Smooth muscle cell (in vitro differentiated cells): ENCODE results near the gene ATG4C. TPM values are rescaled to one million over a fixed set of nuclear protein-coding genes. Genes with fewer than 3 reads are reported as not detected.

Experiments
- DNase-seq: peaks from one replicate; lab custom pipeline; 2025; ENCODE audit not compliant: unreplicated experiment; lab: John Stamatoyannopoulos, UW
- H2AFZ ChIP-seq: fragments of 200-600 bp; sonication (generic); 2 replicates; pipeline ENCODE4 v1.6.0; 2016; ENCODE audit warnings: antibody characterized with exemption, low read depth, mild to moderate bottlenecking
- H3F3A ChIP-seq: fragments of 200-600 bp; sonication (generic); 2 replicates; pipeline ENCODE4 v1.6.0; 2017; ENCODE audit warnings: antibody characterized with exemption, low read depth
- H3K27ac ChIP-seq: fragments of 200-600 bp; sonication (generic); 2 replicates; pipeline ENCODE4 v1.5.1; 2016; ENCODE audit warnings: low read depth, mild to moderate bottlenecking
- H3K27me3 ChIP-seq: fragments of 200-600 bp; sonication (generic); 2 replicates; pipeline ENCODE4 v1.6.1; 2016; ENCODE audit warnings: low read depth, mild to moderate bottlenecking
- H3K36me3 ChIP-seq: fragments of 200-600 bp; sonication (generic); 2 replicates; pipeline ENCODE4 v1.5.1; 2016; ENCODE audit warnings: low read depth
- H3K4me1 ChIP-seq: fragments of 200-600 bp; sonication (generic); 2 replicates; pipeline ENCODE4 v1.5.1; 2016; ENCODE audit warnings: low read depth
- H3K4me2 ChIP-seq: fragments of 200-600 bp; sonication (generic); 2 replicates; pipeline ENCODE4 v1.6.0; 2016; ENCODE audit warnings: mild to moderate bottlenecking
- H3K4me3 ChIP-seq: fragments of 200-600 bp; sonication (generic); 2 replicates; pipeline ENCODE4 v1.5.1; 2016; ENCODE audit warnings: mild to moderate bottlenecking
- H3K79me2 ChIP-seq: fragments of 200-600 bp; sonication (generic); 2 replicates; pipeline ENCODE4 v1.6.0; 2016; ENCODE audit warnings: low read depth, mild to moderate bottlenecking
- H3K9ac ChIP-seq: fragments of 200-600 bp; sonication (generic); 2 replicates; pipeline ENCODE4 v1.6.0; 2016; ENCODE audit warnings: low read depth
- H3K9me3 ChIP-seq: fragments of 200-600 bp; sonication (generic); replicated peaks from 2 replicates; pipeline ENCODE4 v1.5.1; 2016; ENCODE audit warnings: low read depth
- H4K20me1 ChIP-seq: fragments of 200-600 bp; sonication (generic); 2 replicates; pipeline ENCODE4 v1.6.0; 2016; ENCODE audit warnings: low read depth
- WGBS: methylation state at CpG from one replicate; pipeline ENCODE4 v1.1.7; 2016; ENCODE audit warnings: low lambda C conversion rate; 5-methylcytosine and 5-hydroxymethylcytosine counted together
- polyA plus RNA-seq: library from polyadenylated mRNA; unstranded; fragments of >200 nt; fragmentation: Nextera tagmentation; extraction: Ambion mirVana; gene quantifications from 2 replicates; pipeline ENCODE4 v1.2.1, GENCODE V29; 2016
- total RNA-seq: library from RNA; depleted of rRNA; stranded (reverse); fragments of >200 nt; gene quantifications from 2 replicates; pipeline ENCODE4 v1.2.3, GENCODE V29; 2014
- TF ChIP-seq, protein P1 (sequence below): fragments of 200-600 bp; sonication (generic); IDR thresholded peaks from 2 replicates; pipeline ENCODE4 v1.5.1; 2017; ENCODE audit warnings: borderline replicate concordance, mild to moderate bottlenecking, antibody characterized with exemption; ENCODE audit not compliant: insufficient read depth, poor library complexity, severe bottlenecking

The ATG4C gene
- total and polyA plus RNA-seq, 2 experiments from 2014 or later: 11.5 to 13.5 TPM

DNA sequence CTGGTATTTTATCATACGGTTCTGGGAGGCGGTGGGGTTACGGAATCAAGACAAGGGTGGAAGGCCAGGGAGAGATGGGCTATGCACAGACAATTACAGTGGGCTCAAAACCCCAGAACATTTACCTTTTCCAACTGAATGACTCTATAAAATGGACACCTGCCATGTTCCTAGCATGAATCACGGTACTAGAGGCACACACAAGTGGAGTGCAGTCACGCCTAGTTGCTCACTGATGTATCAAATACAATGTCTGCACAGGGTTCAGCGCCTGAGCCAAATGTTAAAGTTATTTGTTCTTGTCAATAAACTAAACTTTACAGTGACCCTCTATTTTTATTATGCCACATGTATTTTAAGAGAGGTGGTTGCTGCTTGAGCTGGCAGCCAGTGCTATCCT, 121.4 kb downstream of the ATG4C start:
- Histone ChIP-seq H2AFZ (no peak overlapping the region), H3K9ac (no peak overlapping the region), H3K36me3 (no peaks in the 10 kb centered on the region), H3K27ac (no peak overlapping the region), H3F3A (no peaks in the 10 kb centered on the region), H3K4me2 (no peak overlapping the region), H4K20me1 (no peaks in the 10 kb centered on the region), H3K9me3 (no peaks in the 10 kb centered on the region), H3K27me3 (no peaks in the 10 kb centered on the region), H3K4me3 (no peak overlapping the region), H3K79me2 (no peaks in the 10 kb centered on the region), H3K4me1 (no peaks in the 10 kb centered on the region)
- 97% methylated on average over 6 of the region's 6 CpGs for WGBS
- TF ChIP-seq, protein P1, sequence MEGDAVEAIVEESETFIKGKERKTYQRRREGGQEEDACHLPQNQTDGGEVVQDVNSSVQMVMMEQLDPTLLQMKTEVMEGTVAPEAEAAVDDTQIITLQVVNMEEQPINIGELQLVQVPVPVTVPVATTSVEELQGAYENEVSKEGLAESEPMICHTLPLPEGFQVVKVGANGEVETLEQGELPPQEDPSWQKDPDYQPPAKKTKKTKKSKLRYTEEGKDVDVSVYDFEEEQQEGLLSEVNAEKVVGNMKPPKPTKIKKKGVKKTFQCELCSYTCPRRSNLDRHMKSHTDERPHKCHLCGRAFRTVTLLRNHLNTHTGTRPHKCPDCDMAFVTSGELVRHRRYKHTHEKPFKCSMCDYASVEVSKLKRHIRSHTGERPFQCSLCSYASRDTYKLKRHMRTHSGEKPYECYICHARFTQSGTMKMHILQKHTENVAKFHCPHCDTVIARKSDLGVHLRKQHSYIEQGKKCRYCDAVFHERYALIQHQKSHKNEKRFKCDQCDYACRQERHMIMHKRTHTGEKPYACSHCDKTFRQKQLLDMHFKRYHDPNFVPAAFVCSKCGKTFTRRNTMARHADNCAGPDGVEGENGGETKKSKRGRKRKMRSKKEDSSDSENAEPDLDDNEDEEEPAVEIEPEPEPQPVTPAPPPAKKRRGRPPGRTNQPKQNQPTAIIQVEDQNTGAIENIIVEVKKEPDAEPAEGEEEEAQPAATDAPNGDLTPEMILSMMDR: no peak
- no peak for DNase-seq

DNA sequence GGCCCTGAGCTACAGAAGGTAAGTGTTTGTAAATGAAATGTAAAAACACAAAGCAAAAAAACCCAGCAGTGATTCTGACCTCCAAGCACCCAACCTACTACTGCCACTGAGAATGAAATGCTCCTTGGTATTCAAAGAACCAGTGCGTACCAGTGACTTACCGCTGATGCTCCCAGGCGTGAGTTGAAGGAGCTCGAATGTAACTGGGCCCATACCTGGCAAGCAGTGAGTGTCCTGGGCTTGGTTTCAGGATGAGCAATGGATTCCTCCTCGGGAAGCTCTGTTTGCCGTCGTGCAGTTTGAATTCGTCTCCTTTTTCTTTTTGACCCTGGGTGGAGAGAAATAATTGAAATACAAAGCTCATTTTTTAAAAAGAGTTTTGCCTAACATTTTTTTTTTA, 121.9 kb downstream of the ATG4C start:
- Histone ChIP-seq H3K27ac (no peak overlapping the region), H3K4me2 (no peak overlapping the region), H3K36me3 (no peaks in the 10 kb centered on the region), H4K20me1 (no peaks in the 10 kb centered on the region), H3K4me1 (no peaks in the 10 kb centered on the region), H3K27me3 (no peaks in the 10 kb centered on the region), H3K79me2 (no peaks in the 10 kb centered on the region), H3K9me3 (no peaks in the 10 kb centered on the region), H3K4me3 (no peak overlapping the region), H3F3A (no peaks in the 10 kb centered on the region), H3K9ac (no peak overlapping the region), H2AFZ (no peak overlapping the region)
- WGBS: 94% methylated on average over 8 of the region's 8 CpGs
- no peak for DNase-seq
- TF ChIP-seq, protein P1: no peak

DNA sequence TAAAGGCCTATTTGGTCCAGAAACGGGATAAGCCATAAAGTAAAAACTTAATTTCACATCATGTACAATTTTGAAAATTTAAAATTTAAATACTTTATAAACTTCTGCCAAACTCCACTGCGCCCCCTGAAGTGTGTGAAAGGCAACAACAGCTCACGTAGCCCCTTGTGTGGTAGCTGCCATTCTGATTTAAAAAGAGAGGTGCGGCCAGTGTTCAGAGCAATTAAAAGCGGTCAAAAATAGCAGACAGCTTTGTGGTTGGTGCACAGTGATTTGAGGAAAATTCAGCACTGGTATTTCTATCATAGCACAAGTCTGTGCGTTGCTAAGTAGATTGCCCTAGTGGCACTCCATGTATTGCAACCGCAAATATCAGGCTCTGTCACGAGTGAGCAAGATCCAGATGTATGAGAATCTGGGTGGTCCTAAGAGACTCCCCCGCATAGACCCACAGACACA, 122.5 kb downstream of the ATG4C start:
- TF ChIP-seq, protein P1: peak; percentile 49
- Histone ChIP-seq H3K9ac (no peak overlapping the region), H2AFZ (no peak overlapping the region), H3K79me2 (no peaks in the 10 kb centered on the region), H3K36me3 (no peaks in the 10 kb centered on the region), H3K27me3 (no peaks in the 10 kb centered on the region), H3K4me3 (no peak overlapping the region), H3K4me2 (no peak overlapping the region), H3K9me3 (no peaks in the 10 kb centered on the region), H3K4me1 (no peaks in the 10 kb centered on the region), H3K27ac (no peak overlapping the region), H3F3A (no peaks in the 10 kb centered on the region), H4K20me1 (no peaks in the 10 kb centered on the region)
- DNase-seq: no peak
- 47% methylated on average over 9 of the region's 9 CpGs for WGBS

DNA sequence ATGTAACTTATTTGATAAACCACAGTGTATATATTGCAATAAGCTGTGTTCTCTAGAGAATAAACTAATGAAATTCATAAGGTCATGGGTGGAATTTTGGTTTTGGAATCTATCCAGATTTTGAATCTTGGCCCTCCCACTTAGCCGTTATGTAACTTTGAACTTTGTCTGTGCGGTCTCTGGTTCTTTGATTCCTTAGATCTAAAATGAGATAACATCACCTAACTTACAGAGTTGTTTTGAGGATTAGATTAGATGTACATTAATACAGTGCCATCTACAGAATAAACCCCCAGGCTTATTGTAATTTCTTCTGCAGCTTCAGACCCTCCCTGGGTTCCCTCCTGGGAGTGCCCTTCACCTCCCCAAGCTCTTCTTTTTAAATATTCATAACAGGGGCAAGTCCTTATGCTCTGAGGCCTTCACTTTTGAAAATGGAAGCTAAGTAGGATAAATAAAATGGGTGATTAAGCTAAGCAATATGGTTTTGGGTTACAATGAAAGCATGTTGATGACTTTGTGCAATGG, 124.3 kb downstream of the ATG4C start:
- TF ChIP-seq, protein P1: no peak
- Histone ChIP-seq H3K27ac (no peak overlapping the region), H3K9ac (no peak overlapping the region), H3K4me1 (no peaks in the 10 kb centered on the region), H3K4me3 (no peak overlapping the region), H3K9me3 (no peaks in the 10 kb centered on the region), H2AFZ (no peak overlapping the region), H3K27me3 (no peaks in the 10 kb centered on the region), H3F3A (no peaks in the 10 kb centered on the region), H3K36me3 (no peaks in the 10 kb centered on the region), H3K79me2 (no peaks in the 10 kb centered on the region), H4K20me1 (no peaks in the 10 kb centered on the region), H3K4me2 (no peak overlapping the region)
- 91% methylated on average over 2 of the region's 2 CpGs for WGBS
- no peak for DNase-seq
